NCI-H2227 (cell line): ENCODE measurements around the gene ZNF142.

ENCODE experiments used
- DNase-seq: peaks from one replicate; lab custom pipeline; 2025; ENCODE audit not compliant: unreplicated experiment; lab: John Stamatoyannopoulos, UW

The ZNF142 gene

GRCh38 chr2:218659258-218659987 is at the start of gene ZNF142, which contains the start of gene BCS1L:
ZNF142 (minus strand) TSS chr2:218659623; CDS start chr2:218656429, 3,194 bp downstream.
BCS1L (plus strand) TSS chr2:218659683; CDS start chr2:218660988, 1,305 bp downstream.
- peak; percentile 97 for DNase-seq

- no peak for DNase-seq
Observed at GRCh38 chr2:218708086-218708485, 48.7 kb upstream of the ZNF142 start.

- DNase-seq, result no peak
Observed at GRCh38 chr2:218703341-218703740, 43.9 kb upstream of the ZNF142 start.

- DNase-seq, result no peak
Observed at GRCh38 chr2:218701806-218702205, 42.4 kb upstream of the ZNF142 start.

- DNase-seq, result no peak
Observed at GRCh38 chr2:218698885-218699284, 39.5 kb upstream of the ZNF142 start.

GRCh38 chr2:218694405-218695145 is 35.2 kb upstream of the ZNF142 start:
- DNase-seq, result no peak

- DNase-seq, result no peak
Observed at GRCh38 chr2:218691234-218691633, 31.8 kb upstream of the ZNF142 start.

GRCh38 chr2:218687400-218688060 is 28.1 kb upstream of the ZNF142 start:
- DNase-seq, result peak; percentile 87

GRCh38 chr2:218680061-218680460 is 20.6 kb upstream of the ZNF142 start:
- DNase-seq, result no peak

GRCh38 chr2:218679119-218679518 is 19.7 kb upstream of the ZNF142 start:
- DNase-seq, result no peak

GRCh38 chr2:218671654-218672566 is 12.5 kb upstream of the ZNF142 start, which contains the start of the genes RNF25 and STK36:
RNF25 (minus strand) TSS chr2:218672002; CDS start chr2:218671970, 32 bp downstream.
STK36 (plus strand) TSS chr2:218672086; CDS start chr2:218672830, 744 bp downstream.
- peak; percentile 94 for DNase-seq

- DNase-seq, result peak; percentile 13
Observed at GRCh38 chr2:218671097-218671653, 11.8 kb upstream of the ZNF142 start.

- DNase-seq, result no peak
Observed at GRCh38 chr2:218664653-218665052, 5.2 kb upstream of the ZNF142 start.

GRCh38 chr2:218663901-218664300 is 4.5 kb upstream of the ZNF142 start:
- no peak for DNase-seq

GRCh38 chr2:218662827-218663226 is 3.4 kb upstream of the ZNF142 start:
- no peak for DNase-seq

- no peak for DNase-seq
Observed at GRCh38 chr2:218662377-218662776, 3.0 kb upstream of the ZNF142 start.

GRCh38 chr2:218659988-218660358 is 550 bp upstream of the ZNF142 start:
- peak; percentile 50 for DNase-seq

- peak; percentile 69 for DNase-seq
Observed at GRCh38 chr2:218658671-218659257, 659 bp downstream of the ZNF142 start.

GRCh38 chr2:218655751-218656150 is 3.7 kb downstream of the ZNF142 start:
- no peak for DNase-seq

GRCh38 chr2:218648787-218649100 is 10.7 kb downstream of the ZNF142 start:
- DNase-seq, result no peak
